ENCODE data around the gene PRPF31. TPM values are rescaled to one million over a fixed set of nuclear protein-coding genes. Genes with fewer than 3 reads are reported as not detected.

The PRPF31 gene
- total RNA-seq, 6 donors from 2014 or later = 43.9 to 73.3 (median 47.4) TPM

DNA sequence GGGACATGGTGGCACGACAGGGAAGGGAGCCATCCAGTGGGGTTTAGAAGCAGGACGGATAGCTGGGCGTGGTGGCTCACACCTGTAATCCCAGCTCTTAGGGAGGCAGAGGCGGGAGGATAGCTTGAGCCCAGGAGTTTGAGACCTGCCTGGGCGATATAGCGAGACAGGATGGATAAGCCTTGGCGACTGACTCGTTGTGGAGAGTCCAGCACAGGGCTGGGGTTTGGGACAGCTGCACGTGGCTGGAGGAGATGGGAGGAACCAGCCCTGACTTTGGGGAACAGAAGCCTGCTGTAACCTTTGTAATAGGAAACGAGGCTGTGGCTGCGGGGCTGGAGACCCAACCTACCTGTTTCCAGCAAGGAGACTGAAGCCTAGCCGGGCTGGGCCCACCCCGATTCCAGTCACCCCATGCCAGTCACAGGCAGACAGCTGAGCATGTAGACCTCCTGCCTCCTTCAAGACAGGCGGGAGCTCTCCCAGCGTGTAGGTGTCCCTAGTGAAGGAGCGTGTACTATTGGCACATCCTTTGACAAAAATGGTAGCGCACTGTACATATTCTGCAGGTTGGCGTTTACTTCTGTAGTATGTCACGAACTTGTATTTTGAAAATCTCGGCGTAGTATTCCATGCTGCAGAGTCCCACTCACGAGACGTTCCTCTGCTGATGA lies 35.9 kb downstream of the PRPF31 start:
- Histone ChIP-seq H3K27me3 (no peaks in the 10 kb centered on the region), H3K9me3 (no peaks in the 10 kb centered on the region), H3K4me1 (no peaks in the 10 kb centered on the region), H3K4me3 (no peak overlapping the region), H3K27ac (no peak overlapping the region), H3K36me3 (peaks cover 36 to 100% (median 97%) of the 10 kb centered on the region in 4 donors)
- WGBS, 2 donors = 89 to 94% methylated on average over 19 to 23 of the region's 23 CpGs
- DNase-seq = no peak
- TF ChIP-seq, protein P1, sequence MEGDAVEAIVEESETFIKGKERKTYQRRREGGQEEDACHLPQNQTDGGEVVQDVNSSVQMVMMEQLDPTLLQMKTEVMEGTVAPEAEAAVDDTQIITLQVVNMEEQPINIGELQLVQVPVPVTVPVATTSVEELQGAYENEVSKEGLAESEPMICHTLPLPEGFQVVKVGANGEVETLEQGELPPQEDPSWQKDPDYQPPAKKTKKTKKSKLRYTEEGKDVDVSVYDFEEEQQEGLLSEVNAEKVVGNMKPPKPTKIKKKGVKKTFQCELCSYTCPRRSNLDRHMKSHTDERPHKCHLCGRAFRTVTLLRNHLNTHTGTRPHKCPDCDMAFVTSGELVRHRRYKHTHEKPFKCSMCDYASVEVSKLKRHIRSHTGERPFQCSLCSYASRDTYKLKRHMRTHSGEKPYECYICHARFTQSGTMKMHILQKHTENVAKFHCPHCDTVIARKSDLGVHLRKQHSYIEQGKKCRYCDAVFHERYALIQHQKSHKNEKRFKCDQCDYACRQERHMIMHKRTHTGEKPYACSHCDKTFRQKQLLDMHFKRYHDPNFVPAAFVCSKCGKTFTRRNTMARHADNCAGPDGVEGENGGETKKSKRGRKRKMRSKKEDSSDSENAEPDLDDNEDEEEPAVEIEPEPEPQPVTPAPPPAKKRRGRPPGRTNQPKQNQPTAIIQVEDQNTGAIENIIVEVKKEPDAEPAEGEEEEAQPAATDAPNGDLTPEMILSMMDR (IDR thresholded peaks at IDR 0.05) = no peak
- no peak for TF ChIP-seq POLR2AphosphoS5 (IDR thresholded peaks at IDR 0.05)
- TF ChIP-seq EP300 (IDR thresholded peaks at IDR 0.05) = no peak
- no peak for TF ChIP-seq POLR2A (IDR thresholded peaks at IDR 0.05)
- ATAC-seq (ENCODE audit: low FRiP score in 2 of 2) = no peak

DNA sequence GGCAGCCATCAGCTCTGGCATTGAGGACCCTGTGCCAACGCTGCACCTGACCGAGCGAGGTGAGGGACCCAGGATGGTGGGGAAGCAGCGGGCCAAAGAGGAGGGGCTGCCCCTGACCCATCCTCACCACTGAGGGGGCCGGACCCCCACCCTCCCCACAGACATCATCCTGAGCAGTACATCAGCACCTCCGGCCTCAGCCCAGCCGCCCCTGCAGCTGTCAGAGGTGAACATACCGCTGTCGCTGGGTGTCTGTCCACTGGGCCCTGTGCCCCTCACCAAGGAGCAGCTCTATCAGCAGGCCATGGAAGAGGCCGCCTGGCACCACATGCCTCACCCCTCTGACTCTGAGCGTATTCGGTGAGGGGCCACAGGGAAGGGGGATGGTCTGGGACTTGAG lies 36.7 kb downstream of the PRPF31 start:
- Histone ChIP-seq H3K4me1 (peaks cover 0 to 5% (median 0%) of the 10 kb centered on the region in 4 donors), H3K36me3 (peaks cover 28 to 100% (median 97%) of the 10 kb centered on the region in 4 donors), H3K27ac (no peak overlapping the region), H3K9me3 (no peaks in the 10 kb centered on the region), H3K4me3 (no peak overlapping the region), H3K27me3 (no peaks in the 10 kb centered on the region)
- 88 to 100% methylated on average over 2 to 6 of the region's 12 CpGs for WGBS, 2 donors
- no peak for TF ChIP-seq POLR2AphosphoS5 (IDR thresholded peaks at IDR 0.05)
- TF ChIP-seq, protein P1 (IDR thresholded peaks at IDR 0.05) = no peak
- no peak for TF ChIP-seq POLR2A (IDR thresholded peaks at IDR 0.05)
- no peak for TF ChIP-seq EP300 (IDR thresholded peaks at IDR 0.05)
- no peak for ATAC-seq (ENCODE audit: low FRiP score in 2 of 2)
- no peak for DNase-seq

DNA sequence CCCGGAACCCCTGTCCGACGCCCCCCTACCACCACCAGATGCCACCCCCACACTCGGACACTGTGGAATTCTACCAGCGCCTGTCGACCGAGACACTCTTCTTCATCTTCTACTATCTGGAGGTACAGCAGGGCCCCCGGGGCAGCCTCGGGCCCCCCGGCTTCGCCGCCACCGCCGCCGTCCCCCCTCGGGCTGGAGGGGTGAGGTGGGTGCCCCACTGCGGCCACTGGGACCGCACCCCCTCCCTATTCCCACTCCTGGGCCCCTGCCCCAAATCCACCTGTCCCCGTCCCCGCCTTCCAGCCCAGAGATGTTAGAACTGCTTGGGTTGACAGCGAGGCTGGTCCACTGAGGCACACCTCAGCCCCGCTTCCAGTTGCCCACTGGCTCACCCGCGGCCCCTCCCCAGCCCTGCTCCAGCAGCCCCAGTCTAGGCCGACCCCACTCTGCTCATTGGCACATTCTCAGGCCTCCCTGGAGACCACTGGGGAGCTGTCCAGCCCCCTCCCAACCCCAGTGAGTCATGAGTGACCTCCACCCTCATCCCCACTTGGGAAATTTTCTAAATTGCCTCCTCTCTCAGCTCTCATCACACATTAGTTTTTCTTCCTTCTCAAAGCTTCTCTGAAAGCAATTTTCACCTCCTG lies 37.4 kb downstream of the PRPF31 start:
- TF ChIP-seq EP300 (IDR thresholded peaks at IDR 0.05) = no peak
- no peak for TF ChIP-seq POLR2A (IDR thresholded peaks at IDR 0.05)
- TF ChIP-seq, protein P1 (IDR thresholded peaks at IDR 0.05) = no peak
- no peak for TF ChIP-seq POLR2AphosphoS5 (IDR thresholded peaks at IDR 0.05)
- no peak overlapping the region for H3K27ac ChIP-seq
- H3K4me1 ChIP-seq = peaks cover 0 to 11% (median 2%) of the 10 kb centered on the region in 4 donors
- DNase-seq (peak in 1 of 2 donors; percentile 82), ATAC-seq (ENCODE audit: low FRiP score in 2 of 2) (peak in 1 of 2 donors; percentile 66)
- no peaks in the 10 kb centered on the region for H3K27me3 ChIP-seq
- 91 to 94% methylated on average over 21 to 25 of the region's 25 CpGs for WGBS, 2 donors
- H3K4me3 ChIP-seq = no peak overlapping the region
- peaks cover 28 to 100% (median 95%) of the 10 kb centered on the region in 4 donors for H3K36me3 ChIP-seq
- H3K9me3 ChIP-seq = no peaks in the 10 kb centered on the region

DNA sequence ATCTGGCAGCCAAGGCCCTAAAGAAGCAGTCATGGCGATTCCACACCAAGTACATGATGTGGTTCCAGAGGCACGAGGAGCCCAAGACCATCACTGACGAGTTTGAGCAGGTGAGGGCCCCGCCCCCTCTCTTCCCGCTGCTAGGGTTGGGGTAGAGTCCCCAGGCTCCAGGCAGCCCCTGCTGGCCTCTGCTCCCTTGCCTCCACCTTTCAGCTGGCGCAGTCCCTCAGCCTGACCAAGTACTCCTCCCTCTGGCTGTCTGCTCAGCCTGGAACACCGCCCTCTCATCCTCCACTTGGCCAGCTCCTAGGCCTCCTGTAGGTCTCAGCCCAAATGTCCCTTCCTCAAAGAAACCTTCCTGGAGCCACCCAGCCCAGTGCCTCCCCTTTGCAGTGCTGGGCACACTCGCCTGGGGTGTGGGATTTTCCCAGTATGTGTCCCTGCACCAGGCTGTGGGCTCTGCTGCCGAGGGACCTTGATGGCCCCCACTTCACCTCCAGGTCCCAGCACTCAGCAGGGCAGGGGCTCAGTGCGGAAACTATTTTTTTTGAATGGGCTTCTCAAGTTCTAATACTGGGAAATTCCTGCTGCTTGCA lies 38.3 kb downstream of the PRPF31 start:
- Histone ChIP-seq H3K27ac (no peak overlapping the region), H3K4me3 (no peak overlapping the region), H3K36me3 (peaks cover 25 to 95% (median 88%) of the 10 kb centered on the region in 4 donors), H3K27me3 (no peaks in the 10 kb centered on the region), H3K9me3 (no peaks in the 10 kb centered on the region), H3K4me1 (peaks cover 8 to 19% (median 10%) of the 10 kb centered on the region in 4 donors)
- WGBS, 2 donors = 85 to 96% methylated on average over 8 to 10 of the region's 10 CpGs
- TF ChIP-seq POLR2A (IDR thresholded peaks at IDR 0.05) (no peak), EP300 (IDR thresholded peaks at IDR 0.05) (no peak), POLR2AphosphoS5 (IDR thresholded peaks at IDR 0.05) (no peak)
- TF ChIP-seq, protein P1 (IDR thresholded peaks at IDR 0.05) = no peak
- DNase-seq (no peak), ATAC-seq (ENCODE audit: low FRiP score in 2 of 2) (peak in 1 of 2 donors; percentile 46)
